ENCODE data around the gene LARGE1.

LARGE1 gene

DNA sequence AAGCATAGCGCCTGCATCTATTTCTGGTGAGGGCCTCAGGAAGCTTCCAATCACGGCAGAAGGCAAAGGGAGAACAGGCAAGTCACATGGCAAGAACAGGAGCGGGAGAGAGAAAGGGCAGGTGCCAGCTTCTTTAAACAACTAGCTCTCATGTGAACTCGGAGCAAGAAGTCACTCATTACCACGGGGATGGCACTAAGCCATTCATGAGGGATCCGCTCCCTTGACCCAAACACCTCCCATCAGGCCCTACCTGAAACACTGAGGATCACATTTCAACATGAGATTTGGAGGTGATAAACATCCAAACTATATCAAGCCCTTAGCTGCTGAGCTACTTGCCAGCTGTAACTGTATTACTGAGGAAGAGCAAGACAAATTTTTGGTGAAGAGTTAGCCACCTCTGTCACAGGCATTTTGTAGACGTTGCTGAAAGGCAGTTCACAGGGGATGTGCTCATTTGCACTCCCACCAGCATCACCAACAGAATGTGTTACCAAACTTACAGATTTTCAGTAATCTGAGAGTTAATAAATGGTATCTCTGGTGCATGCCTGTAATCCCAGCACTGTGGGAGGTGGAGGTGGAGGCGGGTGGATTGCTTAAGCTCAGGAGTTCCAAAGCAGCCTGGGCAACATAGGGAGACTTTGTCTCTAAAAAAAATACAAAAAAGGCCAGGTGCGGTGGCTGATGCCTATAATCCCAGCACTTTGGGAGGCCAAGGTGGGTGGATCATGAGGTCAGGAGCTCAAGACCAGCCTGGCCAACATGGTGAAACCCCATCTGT lies 398.2 kb downstream of the LARGE1 start:
- no peak for DNase-seq (ENCODE audit: low spot score)

DNA sequence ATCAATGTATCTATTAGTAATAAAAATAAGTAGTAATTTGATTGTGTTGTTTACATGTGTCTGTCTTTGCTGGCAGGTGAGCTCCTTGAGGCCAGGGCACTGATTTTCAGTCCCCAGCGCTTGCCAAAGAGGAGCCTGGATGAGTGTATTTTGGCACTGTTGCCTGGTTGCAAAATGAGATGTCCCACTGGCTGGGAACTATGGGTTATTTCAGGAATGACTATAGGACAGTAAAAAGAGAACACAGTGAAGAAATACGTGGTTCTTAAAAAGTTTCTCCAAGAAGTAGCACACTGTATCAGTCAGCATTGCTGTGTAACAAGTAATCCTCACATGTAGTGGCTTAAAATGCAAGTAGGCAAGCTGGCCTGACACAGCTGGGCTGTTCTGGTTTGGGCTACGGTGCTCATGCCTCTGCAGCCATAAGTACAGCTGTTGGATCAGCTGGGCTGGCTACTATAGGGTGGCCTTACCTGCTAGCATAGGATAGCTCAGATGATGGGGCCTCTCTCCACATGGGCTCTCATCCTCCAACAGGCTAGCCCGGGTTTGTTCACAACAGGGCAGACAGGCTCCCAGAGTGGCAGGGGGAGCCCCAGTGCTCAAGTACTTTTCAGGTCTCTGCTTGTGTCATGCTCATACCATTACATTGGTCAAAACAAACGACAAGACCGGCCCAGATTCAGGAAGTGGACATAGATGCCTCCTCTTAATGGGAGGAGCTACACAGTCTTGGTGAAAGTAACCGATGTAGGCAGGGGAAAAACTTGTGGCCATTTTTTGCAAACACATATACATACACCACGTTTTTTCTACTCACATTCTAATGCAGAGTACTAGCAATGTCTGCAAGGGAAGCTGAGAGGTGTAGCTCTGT lies 399.1 kb downstream of the LARGE1 start:
- DNase-seq (ENCODE audit: low spot score), result no peak

DNA sequence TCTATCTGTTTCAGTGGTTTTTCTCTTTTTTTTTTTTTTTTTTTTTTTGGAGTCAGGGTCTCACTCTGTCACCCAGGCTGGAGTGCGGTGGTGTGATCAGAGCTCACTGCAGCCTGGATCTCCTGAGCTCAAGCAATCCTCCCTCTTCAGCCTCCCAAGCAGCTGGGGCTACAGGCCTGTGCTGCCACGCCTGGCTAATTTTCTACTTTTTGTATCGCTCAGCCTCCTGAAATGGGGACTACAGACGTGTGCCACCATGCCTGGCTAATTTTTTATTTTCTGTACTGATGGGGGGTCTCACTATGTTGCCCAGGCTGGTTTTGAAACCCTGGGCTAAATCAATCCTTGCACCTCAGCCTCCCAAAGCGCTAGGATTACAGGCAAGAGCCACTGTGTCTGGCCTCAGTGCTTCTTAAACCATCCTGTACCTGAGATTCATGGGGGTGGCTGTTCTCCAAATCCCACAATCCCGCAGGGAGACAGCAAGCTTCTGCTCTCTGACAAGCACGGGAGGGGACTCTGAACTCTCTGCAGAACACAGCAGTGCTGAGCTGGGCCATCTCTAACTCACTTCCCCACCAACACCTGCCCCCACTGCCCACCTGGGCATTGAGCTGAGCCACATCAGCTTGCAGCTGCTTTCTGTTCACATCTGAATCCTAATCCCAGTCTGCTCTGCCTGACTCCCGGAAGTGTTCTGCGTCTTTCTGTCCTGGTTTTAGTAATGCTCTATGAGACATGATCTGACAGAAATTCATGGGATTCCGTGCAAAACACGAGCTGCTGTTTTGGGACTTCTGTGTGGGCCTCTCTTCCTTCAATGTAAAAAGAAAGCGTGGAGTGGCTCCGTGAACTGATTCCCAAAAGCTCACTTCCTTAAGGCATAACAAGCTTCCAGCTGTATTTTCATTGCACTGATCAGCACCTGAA lies 400.0 kb downstream of the LARGE1 start:
- DNase-seq (ENCODE audit: low spot score), result no peak

- DNase-seq (ENCODE audit: low spot score), result peak; percentile 77
Measured at GRCh38 chr22:33519071-33519973, 401.0 kb downstream of the LARGE1 start.

DNA sequence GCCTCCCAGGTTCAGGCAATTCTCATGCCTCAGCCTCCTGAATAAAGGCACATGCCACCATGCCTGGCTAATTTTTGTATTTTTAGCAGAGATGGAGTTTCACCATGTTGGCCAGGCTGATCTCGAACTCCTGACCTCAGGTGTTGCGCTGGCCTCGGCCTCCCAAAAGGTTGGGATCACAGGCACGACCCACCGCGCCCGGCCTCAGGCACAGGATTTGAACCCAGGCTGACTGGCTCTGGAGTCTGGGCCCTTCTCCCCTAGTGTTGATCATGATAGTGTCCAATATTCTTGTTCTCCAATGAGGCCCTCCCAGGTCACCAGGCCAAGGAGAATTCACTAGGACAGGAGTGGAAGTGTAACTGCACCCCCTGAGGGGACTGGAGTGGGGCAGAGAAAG lies 401.9 kb downstream of the LARGE1 start:
- no peak for DNase-seq (ENCODE audit: low spot score)

- DNase-seq (ENCODE audit: low spot score), result no peak
Measured at GRCh38 chr22:33515795-33516194, 404.5 kb downstream of the LARGE1 start.

DNA sequence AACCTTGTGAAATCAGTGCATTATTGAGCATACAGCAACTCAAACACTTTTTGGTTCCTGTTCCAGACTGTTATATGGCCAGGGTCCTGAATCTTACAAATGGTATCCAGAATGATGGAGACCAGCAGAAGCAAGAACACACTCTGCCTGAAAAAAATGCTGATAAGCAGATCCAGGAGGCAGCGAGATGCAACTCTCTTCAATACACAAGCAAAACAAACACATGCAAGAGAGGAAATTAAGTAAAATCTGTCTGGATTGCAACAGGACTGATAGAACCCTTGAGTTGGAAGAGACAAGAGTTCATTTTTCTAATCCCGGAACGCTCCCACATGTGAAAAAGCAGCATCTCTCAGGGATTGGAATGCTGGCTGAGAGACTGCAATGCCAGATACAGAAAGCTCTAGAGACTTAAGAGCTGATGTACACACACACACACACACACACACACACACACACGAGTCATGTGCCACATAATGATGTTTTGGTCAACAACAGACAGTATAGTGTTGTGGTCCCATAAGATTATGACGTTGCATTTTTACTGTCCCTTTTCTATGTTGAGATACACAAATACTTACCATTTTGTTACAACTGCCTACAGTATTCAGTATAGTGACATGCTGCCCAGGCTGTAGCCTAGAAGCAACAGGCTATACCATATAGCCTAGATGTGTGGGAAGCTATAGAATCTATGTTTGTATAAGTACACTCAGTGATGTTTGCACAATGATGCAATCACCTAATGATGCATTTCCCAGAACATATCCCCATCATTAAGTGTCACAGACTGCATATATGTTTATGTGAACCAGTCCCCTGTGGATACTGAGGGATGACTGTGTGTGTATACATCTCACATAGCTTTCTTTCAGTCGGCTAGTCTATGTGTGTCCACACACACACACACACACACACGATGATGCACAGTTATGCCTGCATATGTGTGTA lies 406.6 kb downstream of the LARGE1 start:
- DNase-seq (ENCODE audit: low spot score), result no peak

DNA sequence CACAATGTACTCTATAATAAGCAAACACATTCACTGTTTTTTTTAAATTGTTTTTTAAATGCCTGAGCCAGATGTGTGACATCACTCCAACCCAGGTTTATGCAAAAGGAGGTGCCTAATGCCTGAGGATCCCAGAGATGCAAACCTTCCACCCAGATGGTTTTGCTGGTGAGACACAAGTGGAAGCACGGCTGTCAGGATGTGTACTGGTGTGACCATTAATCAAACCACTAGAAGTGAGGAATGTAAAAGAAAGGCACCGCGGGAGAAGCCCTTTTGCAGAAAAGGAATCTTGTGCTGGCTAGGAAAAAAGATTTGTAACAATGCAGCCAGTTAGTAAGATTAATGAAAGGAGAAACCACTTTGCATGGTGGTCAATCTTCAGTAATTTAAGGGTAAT lies 407.4 kb downstream of the LARGE1 start:
- DNase-seq (ENCODE audit: low spot score), result no peak

- no peak for DNase-seq (ENCODE audit: low spot score)
Measured at GRCh38 chr22:33510429-33510904, 409.8 kb downstream of the LARGE1 start.

- DNase-seq (ENCODE audit: low spot score), result no peak
Measured at GRCh38 chr22:33504941-33505625, 415.2 kb downstream of the LARGE1 start.

DNA sequence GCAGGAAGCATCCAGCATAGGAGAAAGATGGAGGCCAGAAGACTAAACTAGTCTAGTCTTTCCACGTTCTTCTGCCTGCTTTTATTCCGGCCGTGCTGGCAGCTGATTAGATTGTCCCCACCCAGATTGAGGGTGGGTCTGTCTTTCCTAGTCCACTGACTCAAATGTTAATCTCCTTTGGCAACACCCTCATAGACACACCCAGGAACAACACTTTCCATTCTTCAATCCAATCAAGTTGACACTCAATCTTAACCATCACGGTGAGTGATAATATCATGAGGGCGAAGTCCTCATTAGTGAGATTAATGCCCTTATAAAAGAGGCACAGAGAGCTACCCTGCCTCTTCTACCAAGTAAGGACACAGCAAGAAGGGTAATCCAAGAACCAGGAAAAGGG lies 424.2 kb downstream of the LARGE1 start:
- DNase-seq (ENCODE audit: low spot score), result no peak

DNA sequence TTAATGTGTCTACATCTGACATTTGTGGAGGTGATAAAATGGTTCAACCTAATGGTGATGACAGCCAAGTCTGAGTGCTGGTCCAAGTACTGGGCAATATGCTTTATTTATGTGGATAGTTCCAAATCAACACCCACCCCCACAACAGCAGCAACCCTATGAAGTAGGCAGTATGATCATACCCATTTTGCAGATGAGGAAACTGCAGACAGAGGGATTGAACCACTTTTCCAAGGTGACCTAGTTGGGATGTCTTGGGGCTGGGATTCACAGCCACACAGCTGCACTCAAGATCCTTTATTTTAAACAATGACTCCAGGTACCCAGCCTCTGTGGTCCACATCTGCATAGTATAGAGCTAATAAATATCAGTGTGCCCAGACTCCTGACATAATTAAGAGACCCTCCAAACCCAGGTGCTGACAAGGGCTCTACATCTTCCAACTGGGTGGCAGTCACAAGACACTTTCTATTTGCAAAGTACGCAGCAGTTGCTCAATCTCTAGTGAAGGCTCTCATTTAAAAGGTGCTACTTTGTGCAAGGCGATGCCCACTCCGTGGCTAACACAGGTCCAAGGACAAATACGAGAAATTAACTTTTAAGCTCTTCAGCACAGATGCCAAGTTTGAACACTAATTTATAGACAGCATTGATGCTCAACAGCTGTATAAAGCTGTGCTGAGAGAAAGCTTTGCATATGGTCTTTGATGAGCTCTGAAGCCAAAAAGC lies 426.6 kb downstream of the LARGE1 start:
- no peak for DNase-seq (ENCODE audit: low spot score)

DNA sequence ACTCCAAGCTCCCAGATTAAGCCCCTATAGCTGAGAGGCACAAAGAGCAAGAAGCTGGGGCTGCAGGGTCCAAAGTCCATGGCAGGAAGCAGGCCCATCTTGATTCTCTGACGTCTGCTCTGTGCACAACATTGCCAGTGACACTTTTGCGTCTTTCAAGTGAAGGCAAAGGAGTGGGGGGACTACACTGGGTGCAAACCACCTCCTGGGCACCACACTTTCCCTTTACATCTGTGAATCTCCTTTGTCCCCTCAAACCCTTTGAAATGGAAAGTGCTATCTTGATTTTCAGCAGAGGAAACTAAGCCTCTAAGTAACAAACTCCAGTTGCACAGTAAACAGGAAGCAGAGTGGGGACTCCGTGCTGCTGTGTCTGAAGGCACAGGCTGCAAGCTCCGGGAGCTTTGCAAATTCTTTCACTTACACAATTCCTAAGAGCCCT lies 428.0 kb downstream of the LARGE1 start:
- peak; percentile 41 for DNase-seq (ENCODE audit: low spot score)

- no peak for DNase-seq (ENCODE audit: low spot score)
Measured at GRCh38 chr22:33487041-33487716, 433.1 kb downstream of the LARGE1 start.

GRCh38 chr22:33481550-33481949 lies 438.7 kb downstream of the LARGE1 start:
- no peak for DNase-seq (ENCODE audit: low spot score)

DNA sequence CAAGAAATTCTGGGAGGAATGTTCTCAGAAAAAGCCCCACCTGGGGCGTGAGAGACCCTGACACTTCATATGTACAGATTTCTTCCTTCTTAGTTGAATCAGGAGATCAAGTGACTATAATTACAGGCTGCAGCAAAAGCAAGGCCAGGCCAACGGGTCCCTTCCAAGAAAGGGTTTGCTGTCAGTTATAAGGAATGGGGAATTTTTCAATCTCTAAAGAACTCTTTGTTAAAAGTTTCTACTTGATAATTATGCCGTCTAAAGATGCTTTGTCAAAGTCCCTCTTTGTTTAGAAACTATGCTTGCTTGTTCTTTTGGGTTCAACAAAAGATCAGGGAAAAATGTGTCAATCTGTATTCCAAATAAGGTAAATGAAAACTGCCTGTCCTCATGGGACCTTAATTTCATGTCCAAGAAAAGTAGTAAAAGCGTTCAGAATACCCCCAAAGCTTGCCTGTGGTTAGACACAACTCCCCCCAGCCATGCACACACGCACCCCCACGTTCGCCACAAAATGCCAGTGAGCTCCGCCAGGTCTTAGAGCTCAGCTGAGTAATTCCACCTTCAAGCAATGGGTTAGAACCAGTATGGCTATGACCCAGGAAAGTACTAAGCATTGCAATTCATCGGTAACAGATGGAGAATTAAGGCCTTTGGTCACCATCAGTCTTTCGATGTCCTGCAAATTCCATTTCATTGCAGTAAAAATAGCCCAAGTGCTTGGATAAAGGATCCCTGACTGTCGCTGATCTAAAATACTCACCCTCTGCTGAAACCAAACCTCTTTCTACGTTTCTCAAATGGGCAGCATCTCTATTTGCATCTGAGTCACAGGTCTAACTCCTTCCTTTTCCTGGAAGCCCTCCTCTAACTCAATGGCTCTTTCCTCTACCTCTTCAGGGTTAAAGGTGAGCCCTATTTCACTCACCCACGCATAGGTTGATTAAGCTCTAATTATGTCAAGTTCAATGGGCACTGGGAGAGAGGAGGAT lies 442.9 kb downstream of the LARGE1 start:
- no peak for DNase-seq (ENCODE audit: low spot score)

DNA sequence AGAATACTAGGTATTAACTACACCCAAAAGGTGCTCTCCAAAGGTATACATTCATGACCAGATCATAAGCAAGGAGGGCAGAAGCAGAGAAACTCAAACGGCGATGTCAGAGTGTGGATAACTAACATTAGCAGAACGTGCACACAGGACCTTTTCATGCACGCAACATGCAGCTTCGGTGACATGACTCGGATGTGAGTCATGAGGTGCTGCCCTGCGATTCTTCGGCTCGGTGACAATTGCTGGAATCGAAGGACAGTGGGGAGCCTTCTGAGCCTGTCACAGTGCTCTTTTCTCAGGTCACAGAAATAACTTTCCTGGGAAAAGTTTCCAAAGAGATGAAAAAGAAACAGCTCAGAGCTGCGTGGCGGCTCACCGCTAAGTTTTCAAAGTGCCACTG lies 443.6 kb downstream of the LARGE1 start:
- DNase-seq (ENCODE audit: low spot score), result peak; percentile 14
